ENCODE results near the gene TSPAN32. TPM values are rescaled to one million over a fixed set of nuclear protein-coding genes. Genes with fewer than 3 reads are reported as not detected.
"Not testable (repeated sequence)": the region's sequence is repeated elsewhere in the genome, so short reads cannot be mapped to it uniquely, and the experiment has no call there.

TSPAN32 gene
- total RNA-seq, 1 donor from 2014 or later: 4.3 TPM

GRCh38 chr11:2363577-2364370 lies 62.0 kb downstream of the TSPAN32 start:
- DNase-seq (ENCODE audit: low spot score): no peak

DNA sequence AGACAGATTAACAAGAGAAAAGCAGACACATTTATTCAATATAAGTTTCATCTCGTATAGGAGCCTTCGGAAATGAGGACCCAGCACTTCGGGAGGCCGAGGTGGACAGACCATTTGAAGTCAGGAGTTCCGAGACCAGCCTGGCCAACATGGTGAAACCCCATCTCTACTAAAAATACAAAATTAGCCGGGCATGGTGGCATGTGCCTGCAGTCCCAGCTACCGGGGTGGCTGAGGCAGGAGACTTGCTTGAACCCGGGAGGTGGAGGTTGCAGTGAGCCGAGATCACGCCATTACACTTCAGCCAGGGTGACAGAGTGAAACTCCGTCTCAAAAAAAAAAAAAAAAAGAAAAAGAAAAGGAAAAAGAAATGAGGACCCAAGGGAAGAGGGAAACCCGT lies 62.6 kb downstream of the TSPAN32 start:
- not testable (repeated sequence) for DNase-seq (ENCODE audit: low spot score)

GRCh38 chr11:2365571-2366210 lies 63.9 kb downstream of the TSPAN32 start:
- no peak for DNase-seq (ENCODE audit: low spot score)

DNA sequence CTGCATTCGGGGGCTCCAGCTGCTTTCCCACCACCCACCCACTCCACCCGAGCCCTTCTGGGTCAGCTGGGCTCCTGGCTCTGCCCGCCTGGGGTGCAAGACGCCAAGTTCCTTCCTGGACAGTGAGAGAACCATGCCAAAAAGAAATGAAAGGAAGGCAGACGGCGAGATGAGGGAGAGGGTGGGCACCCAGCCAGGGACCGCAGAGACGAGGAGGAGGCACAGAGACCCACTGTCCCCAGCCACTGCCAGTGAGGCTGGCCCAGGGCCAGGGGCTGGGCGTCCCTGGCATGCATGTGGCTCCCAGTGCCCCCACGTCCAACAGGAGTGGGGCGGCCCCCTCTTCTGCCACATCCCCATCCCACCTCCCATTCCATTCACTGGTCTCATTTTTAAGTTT lies 64.5 kb downstream of the TSPAN32 start:
- no peak for DNase-seq (ENCODE audit: low spot score)

DNA sequence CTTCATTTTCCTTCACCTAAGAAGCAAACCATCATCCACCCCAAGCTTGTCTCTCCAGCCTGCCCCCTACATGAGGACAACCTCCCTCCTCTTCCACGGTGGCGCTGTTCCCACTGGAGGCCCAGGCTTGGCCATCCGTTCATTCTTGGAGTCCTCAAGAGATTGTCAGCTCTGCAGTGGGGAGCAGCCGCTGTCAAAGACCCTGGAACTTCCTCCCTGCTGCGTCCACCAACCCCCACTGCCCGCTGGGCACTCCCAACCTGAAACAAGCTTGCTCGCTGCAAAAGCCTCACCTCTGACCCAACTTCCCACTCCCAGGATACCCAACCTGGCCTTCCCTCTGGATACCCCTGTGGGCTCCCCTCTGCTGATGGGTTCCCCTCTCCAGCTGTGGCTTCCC lies 64.9 kb downstream of the TSPAN32 start:
- no peak for DNase-seq (ENCODE audit: low spot score)

- DNase-seq (ENCODE audit: low spot score): no peak
Measured at GRCh38 chr11:2367266-2368160, 65.7 kb downstream of the TSPAN32 start.

Other genes with a start within 250 kb of the TSPAN32 start
- gene IGF2, start 162.6 kb upstream of the TSPAN32 start, total RNA-seq: 61.1 TPM
- gene INS, start 140.8 kb upstream of the TSPAN32 start, total RNA-seq: not detected
- 4.3 TPM for gene TH, start 130.2 kb upstream of the TSPAN32 start, total RNA-seq
- 7.9 TPM for gene ASCL2, start 31.4 kb upstream of the TSPAN32 start, total RNA-seq
- 2.3 TPM for gene C11orf21, start 95 bp upstream of the TSPAN32 start, total RNA-seq
- gene CD81, start 75.3 kb downstream of the TSPAN32 start, total RNA-seq: 831 TPM
- 41.6 TPM for gene TSSC4, start 98.7 kb downstream of the TSPAN32 start, total RNA-seq
- gene TRPM5, start 142.5 kb downstream of the TSPAN32 start, total RNA-seq: 0.60 TPM
- 63.0 TPM for gene KCNQ1, start 143.0 kb downstream of the TSPAN32 start, total RNA-seq